K562 (cell line): ENCODE measurements around the gene RCOR1. TPM values are rescaled to one million over a fixed set of nuclear protein-coding genes. Genes with fewer than 3 reads are reported as not detected.

Source experiments
- BDP1 ChIP-seq: IDR thresholded peaks from 3 replicates; pipeline ENCODE4 v1.6.1; 2011; ENCODE audit not compliant: insufficient read length, insufficient read depth
- DACH1 ChIP-seq: fragments of 450-650 bp; IDR thresholded peaks from 2 replicates; pipeline ENCODE4 v1.6.1; 2018; ENCODE audit not compliant: partially characterized antibody
- FIP1L1 ChIP-seq: fragments of 200-400 bp; formaldehyde crosslinking; IDR thresholded peaks from 2 replicates; pipeline ENCODE4 v1.6.1; 2018; ENCODE audit warnings: mild to moderate bottlenecking, low read depth, low read length; ENCODE audit not compliant: poor library complexity, severe bottlenecking
- GABPA ChIP-seq: fragments of 200-800 bp; sonication (Bioruptor generic); conservative IDR thresholded peaks from 2 replicates; pipeline ENCODE4 v1.6.1; 2016; ENCODE audit warnings: low read depth, missing genetic modification characterization, missing compliant biosample characterization
- GATA2 ChIP-seq: sonication (generic); formaldehyde crosslinking; IDR thresholded peaks from 2 replicates; pipeline ENCODE4 v1.4.0; 2020; ENCODE audit warnings: mild to moderate bottlenecking, missing genetic modification reagents
- LARP7 ChIP-seq: fragments of 450-650 bp; IDR thresholded peaks from 2 replicates; pipeline ENCODE4 v1.6.1; 2016
- MEF2D ChIP-seq: conservative IDR thresholded peaks from 2 replicates; pipeline ENCODE4 v1.6.1; 2016; ENCODE audit warnings: low read depth, missing genetic modification characterization, missing compliant biosample characterization
- NCOA6 ChIP-seq: fragments of 450-650 bp; IDR thresholded peaks from 2 replicates; pipeline ENCODE4 v1.6.1; 2017; ENCODE audit warnings: mild to moderate bottlenecking
- RBM17 ChIP-seq: fragments of 200-400 bp; formaldehyde crosslinking; IDR thresholded peaks from 2 replicates; pipeline ENCODE4 v1.6.1; 2017; ENCODE audit warnings: low read depth, mild to moderate bottlenecking, low read length, borderline replicate concordance
- RCOR1 ChIP-seq, 2 experiments: IDR thresholded peaks; 2 replicates each; pipeline ENCODE4 v1.6.1; 2012; ENCODE audit warnings: low read depth in 2 of 2, low read length in 2 of 2, borderline replicate concordance in 1 of 2, improper control_type of control experiment in 1 of 2
- TCF3 ChIP-seq: sonication (generic); formaldehyde crosslinking; IDR thresholded peaks from 2 replicates; pipeline ENCODE4 v1.4.0; 2020; ENCODE audit warnings: mild to moderate bottlenecking, missing genetic modification reagents
- ZNF140 ChIP-seq: fragments of 250-450 bp; sonication (Bioruptor Pico); IDR thresholded peaks from 2 replicates; pipeline ENCODE4 v1.8.0; 2021; ENCODE audit warnings: moderate library complexity, mild to moderate bottlenecking, inconsistent platforms
- ZNF41 ChIP-seq: fragments of 250-450 bp; sonication (Bioruptor Pico); conservative IDR thresholded peaks from 2 replicates; pipeline ENCODE4 v1.4.0; 2020; ENCODE audit warnings: mild to moderate bottlenecking
- ZNF431 ChIP-seq: sonication (generic); formaldehyde crosslinking; IDR thresholded peaks from 2 replicates; pipeline ENCODE4 v1.8.0; 2022; ENCODE audit warnings: mild to moderate bottlenecking, missing genetic modification reagents
- ZNF57 ChIP-seq: fragments of 450-650 bp; formaldehyde crosslinking; IDR thresholded peaks from 2 replicates; pipeline ENCODE4 v1.4.0; 2020; ENCODE audit warnings: mild to moderate bottlenecking, moderate library complexity
- ZNF586 ChIP-seq: fragments of 450-650 bp; formaldehyde crosslinking; conservative IDR thresholded peaks from 2 replicates; pipeline ENCODE4 v1.4.0; 2020; ENCODE audit warnings: mild to moderate bottlenecking, moderate library complexity
- ZNF717 ChIP-seq: fragments of 250-450 bp; sonication (Bioruptor Pico); IDR thresholded peaks from 2 replicates; pipeline ENCODE4 v1.5.0; 2021
- polyA plus RNA-seq, 8 experiments: library from polyadenylated mRNA; depleted of rRNA in 4 of 8; stranded (reverse) in 5 of 8; unstranded in 3 of 8; fragments of >200 nt; fragmentation: Nextera tagmentation in 2 of 8; fragmentation: Illumina TruSeq in 1 of 8; extraction: Ambion mirVana in 2 of 8; extraction: Trizol in 1 of 8; gene quantifications; 2 replicates each; pipeline versions ENCODE4 v1.2.1 to v1.2.3, GENCODE V29; 2011 to 2014; ENCODE audit warnings: inconsistent platforms in 1 of 8, missing spikeins in 1 of 8
- total RNA-seq, 7 experiments: library from RNA; depleted of rRNA in 6 of 7; stranded (reverse); fragments of >200 nt in 6 of 7; fragmentation: Illumina TruSeq in 2 of 7; extraction: Trizol in 2 of 7; gene quantifications; 2 replicates each; pipeline versions ENCODE4 v1.2.1 to v1.2.3, GENCODE V29; 2011 to 2021; ENCODE audit warnings: low replicate concordance in 1 of 7
- TF ChIP-seq, protein P1 (sequence below): fragments of 450-650 bp; formaldehyde crosslinking; IDR thresholded peaks from 2 replicates; pipeline ENCODE4 v1.4.0; 2022; ENCODE audit warnings: missing genetic modification characterization
- TF ChIP-seq, protein P2 (sequence below): IDR thresholded peaks from 2 replicates; pipeline ENCODE4 v1.6.1; 2012; ENCODE audit warnings: low read depth, low read length, improper control_type of control experiment, borderline replicate concordance
- TF ChIP-seq, protein P3 (sequence below): IDR thresholded peaks from 3 replicates; pipeline ENCODE4 v1.6.1; 2011; ENCODE audit warnings: borderline replicate concordance, mild to moderate bottlenecking, moderate library complexity; ENCODE audit not compliant: insufficient read length; ENCODE audit errors: extremely low read depth
- TF ChIP-seq, protein P4 (sequence below): fragments of 250-450 bp; sonication (Bioruptor Pico); IDR thresholded peaks from 2 replicates; pipeline ENCODE4 v1.8.0; 2022; ENCODE audit warnings: moderate library complexity, mild to moderate bottlenecking, inconsistent platforms

Gene RCOR1
- total and polyA plus RNA-seq, 9 of the 15 experiments (the other 6 are each of a cell fraction or from before 2014, with no cell fraction given): 8.5 to 47.9 (median 20.9) TPM

DNA sequence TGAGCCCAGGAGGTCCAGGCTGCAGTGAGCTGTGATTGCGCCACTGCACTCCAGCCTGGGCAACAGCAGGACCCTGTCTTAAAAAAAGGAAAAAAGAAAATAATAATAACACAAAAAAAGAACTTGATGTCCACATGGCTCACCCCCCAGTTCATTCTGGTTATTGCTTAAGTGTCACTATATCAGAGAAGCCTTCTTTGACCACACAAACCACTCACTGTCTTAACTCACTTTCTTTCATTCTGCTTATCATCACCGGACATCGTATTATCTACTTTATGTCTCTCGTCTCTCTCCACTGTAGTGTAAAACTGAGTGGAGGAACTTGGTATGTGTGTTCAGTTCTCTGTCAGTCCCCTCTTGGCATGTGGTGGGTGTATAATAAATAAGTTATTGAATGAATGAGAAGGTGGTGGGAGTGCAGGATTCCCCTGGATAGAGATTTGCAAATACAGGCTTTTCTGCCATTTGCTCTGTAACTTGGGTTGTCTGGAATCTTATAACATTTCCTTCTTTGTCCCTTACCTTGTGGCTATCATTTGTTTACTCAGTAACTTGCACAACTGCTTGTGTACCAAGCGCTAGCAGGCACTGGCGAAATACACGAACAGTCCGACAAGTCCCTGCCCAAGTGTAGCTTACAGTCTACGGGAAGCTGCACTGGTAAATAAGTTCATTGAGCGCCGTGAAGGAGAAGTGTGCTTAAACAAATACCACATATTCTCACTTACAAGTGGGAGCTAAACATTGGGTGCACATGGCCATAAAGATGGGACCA, 98.2 kb downstream of the RCOR1 start (continued):
- TF ChIP-seq, protein P1, sequence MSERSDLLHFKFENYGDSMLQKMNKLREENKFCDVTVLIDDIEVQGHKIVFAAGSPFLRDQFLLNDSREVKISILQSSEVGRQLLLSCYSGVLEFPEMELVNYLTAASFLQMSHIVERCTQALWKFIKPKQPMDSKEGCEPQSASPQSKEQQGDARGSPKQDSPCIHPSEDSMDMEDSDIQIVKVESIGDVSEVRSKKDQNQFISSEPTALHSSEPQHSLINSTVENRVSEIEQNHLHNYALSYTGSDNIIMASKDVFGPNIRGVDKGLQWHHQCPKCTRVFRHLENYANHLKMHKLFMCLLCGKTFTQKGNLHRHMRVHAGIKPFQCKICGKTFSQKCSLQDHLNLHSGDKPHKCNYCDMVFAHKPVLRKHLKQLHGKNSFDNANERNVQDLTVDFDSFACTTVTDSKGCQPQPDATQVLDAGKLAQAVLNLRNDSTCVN (CRISPR knock-in tag): no peak
- TF ChIP-seq TCF3 (CRISPR knock-in tag) (peak; percentile 65), RCOR1 (IDR thresholded peaks at IDR 0.05; ENCODE audit: borderline replicate concordance in 1 of 2, low read depth in 2 of 2, low read length in 2 of 2) (no peak), MEF2D (tag) (no peak), ZNF57 (CRISPR knock-in tag) (no peak), BDP1 (no peak), NCOA6 (no peak), FIP1L1 (no peak), GATA2 (CRISPR knock-in tag) (no peak), ZNF140 (no peak), RBM17 (no peak), DACH1 (no peak), ZNF431 (CRISPR knock-in tag) (no peak), ZNF586 (CRISPR knock-in tag) (no peak), ZNF41 (CRISPR knock-in tag) (no peak), LARP7 (no peak), GABPA (tag) (no peak), ZNF717 (CRISPR knock-in tag) (no peak)
- TF ChIP-seq, protein P2, sequence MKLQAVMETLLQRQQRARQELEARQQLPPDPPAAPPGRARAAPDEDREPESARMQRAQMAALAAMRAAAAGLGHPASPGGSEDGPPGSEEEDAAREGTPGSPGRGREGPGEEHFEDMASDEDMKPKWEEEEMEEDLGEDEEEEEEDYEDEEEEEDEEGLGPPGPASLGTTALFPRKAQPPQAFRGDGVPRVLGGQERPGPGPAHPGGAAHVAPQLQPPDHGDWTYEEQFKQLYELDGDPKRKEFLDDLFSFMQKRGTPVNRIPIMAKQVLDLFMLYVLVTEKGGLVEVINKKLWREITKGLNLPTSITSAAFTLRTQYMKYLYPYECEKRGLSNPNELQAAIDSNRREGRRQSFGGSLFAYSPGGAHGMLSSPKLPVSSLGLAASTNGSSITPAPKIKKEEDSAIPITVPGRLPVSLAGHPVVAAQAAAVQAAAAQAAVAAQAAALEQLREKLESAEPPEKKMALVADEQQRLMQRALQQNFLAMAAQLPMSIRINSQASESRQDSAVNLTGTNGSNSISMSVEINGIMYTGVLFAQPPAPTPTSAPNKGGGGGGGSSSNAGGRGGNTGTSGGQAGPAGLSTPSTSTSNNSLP: no peak
- TF ChIP-seq, protein P3, sequence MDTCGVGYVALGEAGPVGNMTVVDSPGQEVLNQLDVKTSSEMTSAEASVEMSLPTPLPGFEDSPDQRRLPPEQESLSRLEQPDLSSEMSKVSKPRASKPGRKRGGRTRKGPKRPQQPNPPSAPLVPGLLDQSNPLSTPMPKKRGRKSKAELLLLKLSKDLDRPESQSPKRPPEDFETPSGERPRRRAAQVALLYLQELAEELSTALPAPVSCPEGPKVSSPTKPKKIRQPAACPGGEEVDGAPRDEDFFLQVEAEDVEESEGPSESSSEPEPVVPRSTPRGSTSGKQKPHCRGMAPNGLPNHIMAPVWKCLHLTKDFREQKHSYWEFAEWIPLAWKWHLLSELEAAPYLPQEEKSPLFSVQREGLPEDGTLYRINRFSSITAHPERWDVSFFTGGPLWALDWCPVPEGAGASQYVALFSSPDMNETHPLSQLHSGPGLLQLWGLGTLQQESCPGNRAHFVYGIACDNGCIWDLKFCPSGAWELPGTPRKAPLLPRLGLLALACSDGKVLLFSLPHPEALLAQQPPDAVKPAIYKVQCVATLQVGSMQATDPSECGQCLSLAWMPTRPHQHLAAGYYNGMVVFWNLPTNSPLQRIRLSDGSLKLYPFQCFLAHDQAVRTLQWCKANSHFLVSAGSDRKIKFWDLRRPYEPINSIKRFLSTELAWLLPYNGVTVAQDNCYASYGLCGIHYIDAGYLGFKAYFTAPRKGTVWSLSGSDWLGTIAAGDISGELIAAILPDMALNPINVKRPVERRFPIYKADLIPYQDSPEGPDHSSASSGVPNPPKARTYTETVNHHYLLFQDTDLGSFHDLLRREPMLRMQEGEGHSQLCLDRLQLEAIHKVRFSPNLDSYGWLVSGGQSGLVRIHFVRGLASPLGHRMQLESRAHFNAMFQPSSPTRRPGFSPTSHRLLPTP: no peak
- TF ChIP-seq, protein P4, sequence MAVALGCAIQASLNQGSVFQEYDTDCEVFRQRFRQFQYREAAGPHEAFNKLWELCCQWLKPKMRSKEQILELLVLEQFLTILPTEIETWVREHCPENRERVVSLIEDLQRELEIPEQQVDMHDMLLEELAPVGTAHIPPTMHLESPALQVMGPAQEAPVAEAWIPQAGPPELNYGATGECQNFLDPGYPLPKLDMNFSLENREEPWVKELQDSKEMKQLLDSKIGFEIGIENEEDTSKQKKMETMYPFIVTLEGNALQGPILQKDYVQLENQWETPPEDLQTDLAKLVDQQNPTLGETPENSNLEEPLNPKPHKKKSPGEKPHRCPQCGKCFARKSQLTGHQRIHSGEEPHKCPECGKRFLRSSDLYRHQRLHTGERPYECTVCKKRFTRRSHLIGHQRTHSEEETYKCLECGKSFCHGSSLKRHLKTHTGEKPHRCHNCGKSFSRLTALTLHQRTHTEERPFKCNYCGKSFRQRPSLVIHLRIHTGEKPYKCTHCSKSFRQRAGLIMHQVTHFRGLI (CRISPR knock-in tag): no peak
